ENCODE data around the gene UBAP2L.
"Not testable (repeated sequence)": the region's sequence is repeated elsewhere in the genome, so short reads cannot be mapped to it uniquely, and the experiment has no call there.

The UBAP2L gene

DNA sequence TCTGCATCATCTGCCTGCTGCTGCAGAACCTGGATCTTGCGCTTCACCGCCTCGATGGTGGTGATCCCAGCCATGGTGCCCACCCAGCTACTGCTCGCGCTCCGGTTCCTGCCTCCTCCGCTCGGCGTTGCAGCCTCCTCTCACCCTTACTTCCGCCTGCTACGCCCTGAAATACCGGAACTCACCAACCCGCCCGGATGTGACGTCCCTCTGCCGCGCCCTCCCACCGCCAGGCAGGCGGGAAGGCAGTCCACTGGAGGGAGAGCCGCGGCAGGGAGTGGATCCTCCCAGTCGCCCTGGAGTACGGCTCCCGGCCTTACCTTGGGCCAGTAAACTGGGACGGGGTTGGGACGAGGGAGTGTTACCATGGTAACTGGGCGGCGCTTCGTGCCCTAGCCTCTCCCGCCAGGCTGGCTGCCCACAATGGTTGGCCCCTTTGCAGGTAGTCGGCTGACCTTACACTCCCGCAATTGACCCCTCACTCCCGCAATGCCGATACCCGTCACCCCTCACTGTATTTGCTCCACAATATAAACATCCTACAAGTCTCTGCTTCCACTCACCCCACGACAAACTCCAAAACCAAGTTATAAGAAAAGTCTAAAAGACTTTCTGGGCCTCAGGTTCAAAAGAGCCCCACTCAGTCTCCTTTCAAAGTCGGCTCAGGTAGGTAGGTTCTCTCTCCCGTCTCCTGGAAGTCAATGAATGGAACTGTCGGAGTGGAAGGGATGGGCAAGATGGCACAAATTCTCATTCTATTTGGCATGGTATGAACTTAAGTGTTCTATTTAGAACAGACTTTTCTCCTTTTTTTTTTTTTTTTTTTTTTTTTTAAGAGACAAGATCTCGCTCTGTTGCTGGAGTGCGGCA, 37.5 kb upstream of the UBAP2L start:
- Histone ChIP-seq H3K4me1 (ENCODE audit: control insufficient read depth, insufficient read depth, low read length) (peaks cover 41% of the 10 kb centered on the region), H3K9me3 (ENCODE audit: control insufficient read depth, insufficient read depth, low read length) (no peaks in the 10 kb centered on the region), H3K4me3 (ENCODE audit: low read depth, low read length) (peak overlapping the region; percentile 85), H3K9ac (ENCODE audit: low read depth, low read length) (peak overlapping the region; percentile 80), H3K27me3 (ENCODE audit: control insufficient read depth, insufficient read depth, low read length) (no peaks in the 10 kb centered on the region), H3K36me3 (ENCODE audit: control insufficient read depth, insufficient read depth, low read length) (peaks cover 3% of the 10 kb centered on the region)

DNA sequence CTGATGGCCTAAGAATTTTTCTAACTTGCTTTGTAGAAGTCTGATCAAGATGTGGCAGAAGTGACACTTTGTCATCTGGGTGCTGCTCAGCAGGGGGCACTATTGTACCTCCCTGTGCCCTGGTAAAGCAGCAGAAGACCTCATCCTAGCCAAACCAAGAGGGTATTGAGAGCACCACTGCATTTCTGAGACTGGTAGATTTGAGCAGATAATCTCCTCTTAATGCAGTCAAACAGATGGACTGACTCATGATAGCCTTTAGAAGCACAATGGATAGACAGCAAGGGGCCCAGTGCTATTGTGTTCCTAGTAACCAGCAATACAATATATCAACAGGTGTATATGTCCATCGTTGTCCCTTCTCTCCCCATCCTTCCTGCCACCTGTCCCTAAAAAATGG, 34.6 kb upstream of the UBAP2L start:
- Histone ChIP-seq H3K27me3 (ENCODE audit: control insufficient read depth, insufficient read depth, low read length) (no peaks in the 10 kb centered on the region), H3K36me3 (ENCODE audit: control insufficient read depth, insufficient read depth, low read length) (peaks cover 3% of the 10 kb centered on the region), H3K9me3 (ENCODE audit: control insufficient read depth, insufficient read depth, low read length) (no peaks in the 10 kb centered on the region), H3K4me3 (ENCODE audit: low read depth, low read length) (peak overlapping the region; percentile 20), H3K4me1 (ENCODE audit: control insufficient read depth, insufficient read depth, low read length) (peaks cover 25% of the 10 kb centered on the region), H3K9ac (ENCODE audit: low read depth, low read length) (no peak overlapping the region)

DNA sequence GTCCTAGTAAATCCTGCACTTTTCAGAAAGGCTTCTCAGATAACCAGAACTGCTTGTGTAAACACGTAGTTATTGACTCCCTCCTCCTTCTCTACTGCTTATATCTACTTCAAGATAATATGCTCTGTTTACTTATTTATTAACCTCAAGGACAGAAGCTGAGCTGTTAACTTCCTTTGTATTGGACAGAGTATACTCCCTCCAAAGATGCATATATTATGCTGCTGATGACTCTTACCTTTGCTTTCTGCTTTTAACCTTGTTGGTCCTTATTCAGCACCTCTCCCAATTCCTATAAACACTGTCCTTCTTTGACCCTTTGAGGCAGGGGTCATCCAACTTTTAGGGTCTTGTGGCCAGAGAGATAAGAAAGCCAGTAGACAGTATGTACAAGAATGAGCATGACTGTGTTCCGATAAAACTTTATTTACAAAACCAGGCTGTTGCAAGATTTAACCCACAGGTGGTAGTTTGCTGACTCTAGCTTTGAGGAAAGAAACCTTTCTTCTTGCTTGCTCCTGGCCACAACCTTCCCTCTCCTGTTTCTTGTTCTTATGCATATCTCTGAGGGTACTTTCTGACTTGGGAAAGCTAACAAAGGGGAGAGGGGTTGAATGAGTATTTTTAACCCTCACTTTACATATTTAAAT, 33.8 kb upstream of the UBAP2L start:
- Histone ChIP-seq H3K4me1 (ENCODE audit: control insufficient read depth, insufficient read depth, low read length) (peaks cover 24% of the 10 kb centered on the region), H3K36me3 (ENCODE audit: control insufficient read depth, insufficient read depth, low read length) (peaks cover 3% of the 10 kb centered on the region), H3K4me3 (ENCODE audit: low read depth, low read length) (peak overlapping the region; percentile 20), H3K9me3 (ENCODE audit: control insufficient read depth, insufficient read depth, low read length) (no peaks in the 10 kb centered on the region), H3K27me3 (ENCODE audit: control insufficient read depth, insufficient read depth, low read length) (no peaks in the 10 kb centered on the region), H3K9ac (ENCODE audit: low read depth, low read length) (peak overlapping the region; percentile 51)

DNA sequence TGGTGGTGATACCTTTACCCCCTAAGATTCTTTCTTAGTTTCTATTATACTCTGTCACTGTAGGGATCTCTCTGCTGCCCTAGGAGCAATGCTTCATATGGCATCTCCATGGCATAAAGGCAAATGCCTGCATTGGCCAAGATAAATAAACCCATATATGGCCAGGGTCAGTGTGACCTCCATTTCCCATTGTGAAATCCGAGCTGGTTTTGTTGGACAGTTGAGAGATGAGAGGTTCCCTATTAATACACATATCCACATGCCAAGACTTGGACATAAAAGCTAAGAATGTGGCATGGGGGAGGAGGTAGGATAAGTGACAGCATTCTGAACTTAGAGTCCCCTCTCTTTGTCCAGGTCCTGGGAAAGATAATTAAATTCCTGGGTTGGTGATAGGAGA, 30.2 kb upstream of the UBAP2L start:
- no peaks in the 10 kb centered on the region for H3K36me3 ChIP-seq (ENCODE audit: control insufficient read depth, insufficient read depth, low read length)
- no peaks in the 10 kb centered on the region for H3K9me3 ChIP-seq (ENCODE audit: control insufficient read depth, insufficient read depth, low read length)
- H3K27me3 ChIP-seq (ENCODE audit: control insufficient read depth, insufficient read depth, low read length), result no peaks in the 10 kb centered on the region
- H3K4me3 ChIP-seq (ENCODE audit: low read depth, low read length), result no peak overlapping the region
- no peak overlapping the region for H3K9ac ChIP-seq (ENCODE audit: low read depth, low read length)
- peaks cover 31% of the 10 kb centered on the region for H3K4me1 ChIP-seq (ENCODE audit: control insufficient read depth, insufficient read depth, low read length)

DNA sequence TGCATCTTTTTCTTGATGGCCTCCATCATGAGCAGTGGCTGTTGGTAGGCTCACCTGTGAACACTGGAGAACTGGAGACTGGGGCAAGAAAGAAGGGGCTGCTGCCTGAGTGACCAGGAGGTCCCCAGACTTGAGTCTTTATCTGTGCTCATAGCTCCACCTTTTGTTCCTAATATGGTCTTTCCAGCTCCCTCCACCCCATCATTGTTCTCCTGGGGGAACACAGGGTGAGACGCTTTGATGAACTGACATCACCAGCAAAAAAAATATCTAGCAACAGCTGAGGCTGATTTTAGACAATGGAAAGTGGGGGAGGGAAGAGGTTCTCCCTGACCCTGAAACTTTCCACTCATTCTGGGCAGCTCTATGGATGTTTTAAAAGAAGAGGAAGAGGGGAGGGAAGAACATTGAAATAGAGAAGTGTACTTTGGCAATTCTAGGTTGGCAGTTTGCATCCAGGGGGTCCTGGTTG, 28.7 kb upstream of the UBAP2L start, which contains the start of gene TPM3:
Gene TPM3, minus strand, starts transcription at position 111 of the 472 bp plus-strand sequence. Its CDS starts 82 bp downstream, at position 29.
- Histone ChIP-seq H3K27me3 (ENCODE audit: control insufficient read depth, insufficient read depth, low read length) (no peaks in the 10 kb centered on the region), H3K36me3 (ENCODE audit: control insufficient read depth, insufficient read depth, low read length) (no peaks in the 10 kb centered on the region), H3K4me1 (ENCODE audit: control insufficient read depth, insufficient read depth, low read length) (peaks cover 17% of the 10 kb centered on the region), H3K4me3 (ENCODE audit: low read depth, low read length) (no peak within 1 kb of the TSS), H3K9me3 (ENCODE audit: control insufficient read depth, insufficient read depth, low read length) (no peaks in the 10 kb centered on the region), H3K9ac (ENCODE audit: low read depth, low read length) (no peak within 1 kb of the TSS)

DNA sequence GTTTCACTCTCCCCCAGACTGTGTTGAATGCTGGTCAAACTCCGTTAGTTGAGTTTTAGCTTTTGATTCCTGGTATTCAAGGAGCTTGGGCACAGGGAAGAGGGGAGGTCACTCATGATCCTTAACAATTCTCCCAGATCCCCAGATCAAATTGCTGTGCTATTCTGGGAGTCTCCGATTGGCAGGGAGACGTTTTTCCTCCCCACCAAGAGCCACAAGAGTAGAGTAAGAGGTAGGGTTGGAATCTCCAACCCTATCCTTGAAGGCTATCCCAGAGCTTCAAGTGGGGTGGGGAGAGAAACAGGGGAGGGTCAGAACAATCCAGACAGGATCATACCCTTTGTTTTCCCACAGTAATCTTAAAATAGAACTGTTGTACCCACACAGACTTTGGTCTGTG, 28.3 kb upstream of the UBAP2L start:
- Histone ChIP-seq H3K9ac (ENCODE audit: low read depth, low read length) (no peak overlapping the region), H3K36me3 (ENCODE audit: control insufficient read depth, insufficient read depth, low read length) (no peaks in the 10 kb centered on the region)

DNA sequence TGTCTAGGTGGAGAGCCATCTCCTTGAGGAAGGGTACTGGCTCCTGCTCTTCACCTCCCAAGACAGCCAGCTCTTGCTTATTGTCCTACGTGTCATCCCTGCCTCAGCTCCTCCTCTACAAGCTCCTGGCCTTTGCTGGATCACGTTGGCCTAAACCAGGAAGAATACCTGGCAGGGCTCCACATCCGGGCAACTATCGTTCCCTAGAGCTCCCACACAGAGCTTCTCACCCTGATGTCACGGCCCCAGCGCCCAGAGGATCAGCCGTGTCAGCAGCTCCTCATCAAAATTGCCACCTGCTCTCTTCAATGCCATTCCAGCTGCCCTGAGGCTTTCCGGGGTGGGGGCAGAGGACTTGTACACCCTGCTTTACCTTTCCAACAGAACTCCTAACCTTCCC, 26.9 kb upstream of the UBAP2L start:
- Histone ChIP-seq H3K27me3 (ENCODE audit: control insufficient read depth, insufficient read depth, low read length) (no peaks in the 10 kb centered on the region), H3K9ac (ENCODE audit: low read depth, low read length) (no peak overlapping the region), H3K9me3 (ENCODE audit: control insufficient read depth, insufficient read depth, low read length) (no peaks in the 10 kb centered on the region), H3K4me3 (ENCODE audit: low read depth, low read length) (no peak overlapping the region), H3K36me3 (ENCODE audit: control insufficient read depth, insufficient read depth, low read length) (no peaks in the 10 kb centered on the region), H3K4me1 (ENCODE audit: control insufficient read depth, insufficient read depth, low read length) (peaks cover 8% of the 10 kb centered on the region)

More for the DNA sequence above, 28.3 kb upstream of the UBAP2L start:
- no peak overlapping the region for H3K4me3 ChIP-seq (ENCODE audit: low read depth, low read length)
- H3K9me3 ChIP-seq (ENCODE audit: control insufficient read depth, insufficient read depth, low read length), result no peaks in the 10 kb centered on the region
- no peaks in the 10 kb centered on the region for H3K27me3 ChIP-seq (ENCODE audit: control insufficient read depth, insufficient read depth, low read length)
- H3K4me1 ChIP-seq (ENCODE audit: control insufficient read depth, insufficient read depth, low read length), result peaks cover 14% of the 10 kb centered on the region

DNA sequence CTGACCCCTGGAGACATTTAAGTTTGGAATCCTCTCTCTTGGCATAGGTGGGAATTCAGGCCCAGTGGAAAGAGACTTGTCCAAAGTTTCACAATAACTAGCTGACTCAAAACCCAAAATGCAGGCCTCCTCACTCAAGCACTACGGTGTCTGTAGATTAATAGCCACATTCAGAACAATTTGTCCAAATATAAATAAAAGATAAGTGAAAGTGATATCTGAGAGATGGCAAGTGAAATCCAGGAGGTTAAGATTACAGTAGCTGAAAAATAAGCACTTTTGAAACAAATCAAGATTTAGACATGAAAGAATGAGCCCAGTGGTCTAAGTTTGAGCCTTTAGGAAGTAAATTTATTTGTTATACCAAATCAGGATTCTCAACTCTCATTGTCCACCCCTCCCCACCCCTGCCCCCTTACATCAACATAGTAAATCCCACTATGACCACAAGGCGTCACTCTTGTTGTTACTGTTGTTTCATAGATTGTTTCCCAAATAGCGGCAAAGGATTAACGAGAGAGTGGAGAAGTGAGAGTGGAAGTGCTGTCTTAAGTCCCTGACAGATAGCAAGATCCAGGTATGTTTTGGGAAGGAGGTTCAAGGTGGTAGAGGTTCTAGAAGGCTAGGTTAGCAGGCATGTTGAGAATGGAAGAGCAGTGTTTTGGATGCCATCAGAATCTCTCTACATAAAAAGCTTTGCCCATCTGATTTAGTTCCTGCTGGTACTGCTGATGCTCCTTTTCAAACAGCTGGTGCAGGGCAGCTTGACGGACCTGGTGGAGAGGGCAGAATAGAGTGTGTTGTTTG, 21.8 kb upstream of the UBAP2L start:
- no peaks in the 10 kb centered on the region for H3K9me3 ChIP-seq (ENCODE audit: control insufficient read depth, insufficient read depth, low read length)
- peaks cover 2% of the 10 kb centered on the region for H3K4me1 ChIP-seq (ENCODE audit: control insufficient read depth, insufficient read depth, low read length)
- no peaks in the 10 kb centered on the region for H3K36me3 ChIP-seq (ENCODE audit: control insufficient read depth, insufficient read depth, low read length)
- H3K9ac ChIP-seq (ENCODE audit: low read depth, low read length), result no peak overlapping the region
- H3K4me3 ChIP-seq (ENCODE audit: low read depth, low read length), result peak overlapping the region; percentile 23
- H3K27me3 ChIP-seq (ENCODE audit: control insufficient read depth, insufficient read depth, low read length), result no peaks in the 10 kb centered on the region

DNA sequence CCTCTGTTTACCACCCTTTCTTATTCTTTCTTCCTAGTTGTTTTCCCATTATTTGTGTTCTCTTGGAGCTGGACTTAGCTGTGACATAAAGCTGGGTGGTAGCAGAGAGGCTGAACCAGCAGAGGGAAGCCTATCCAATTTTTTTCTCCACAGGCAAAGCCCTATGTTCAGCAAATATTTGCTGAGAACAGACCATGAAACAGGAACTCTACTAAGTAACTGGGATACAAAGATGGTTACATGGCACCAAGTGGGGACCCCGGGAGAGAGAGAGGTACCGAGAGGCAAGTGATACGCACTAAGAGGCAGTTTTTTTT, 21.2 kb upstream of the UBAP2L start:
- Histone ChIP-seq H3K4me1 (ENCODE audit: control insufficient read depth, insufficient read depth, low read length) (peaks cover 2% of the 10 kb centered on the region), H3K4me3 (ENCODE audit: low read depth, low read length) (no peak overlapping the region), H3K9me3 (ENCODE audit: control insufficient read depth, insufficient read depth, low read length) (no peaks in the 10 kb centered on the region), H3K27me3 (ENCODE audit: control insufficient read depth, insufficient read depth, low read length) (no peaks in the 10 kb centered on the region), H3K36me3 (ENCODE audit: control insufficient read depth, insufficient read depth, low read length) (no peaks in the 10 kb centered on the region), H3K9ac (ENCODE audit: low read depth, low read length) (no peak overlapping the region)

DNA sequence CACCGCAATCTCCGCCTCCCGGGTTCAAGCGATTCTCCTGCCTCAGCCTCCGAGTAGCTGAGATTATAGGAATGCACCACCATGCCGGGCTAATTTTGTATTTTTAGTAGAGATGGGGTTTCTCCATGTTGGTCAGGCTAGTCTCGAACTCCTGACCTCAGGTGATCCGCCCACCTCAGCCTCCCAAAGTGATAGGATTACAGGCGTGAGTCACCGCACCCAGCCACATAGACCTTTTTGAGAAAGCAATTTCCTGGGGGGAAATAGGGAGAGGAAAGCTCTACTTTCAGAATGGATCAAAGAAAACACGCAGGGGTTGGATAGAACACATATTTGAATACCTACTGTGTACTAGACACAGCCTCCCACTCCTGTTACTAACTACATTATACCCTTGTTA, 15.0 kb upstream of the UBAP2L start:
- not testable (repeated sequence) for H3K9ac ChIP-seq (ENCODE audit: low read depth, low read length); H3K27me3 ChIP-seq (ENCODE audit: control insufficient read depth, insufficient read depth, low read length); H3K9me3 ChIP-seq (ENCODE audit: control insufficient read depth, insufficient read depth, low read length); H3K4me3 ChIP-seq (ENCODE audit: low read depth, low read length); H3K4me1 ChIP-seq (ENCODE audit: control insufficient read depth, insufficient read depth, low read length)
- H3K36me3 ChIP-seq (ENCODE audit: control insufficient read depth, insufficient read depth, low read length), result peaks cover 18% of the 10 kb centered on the region

DNA sequence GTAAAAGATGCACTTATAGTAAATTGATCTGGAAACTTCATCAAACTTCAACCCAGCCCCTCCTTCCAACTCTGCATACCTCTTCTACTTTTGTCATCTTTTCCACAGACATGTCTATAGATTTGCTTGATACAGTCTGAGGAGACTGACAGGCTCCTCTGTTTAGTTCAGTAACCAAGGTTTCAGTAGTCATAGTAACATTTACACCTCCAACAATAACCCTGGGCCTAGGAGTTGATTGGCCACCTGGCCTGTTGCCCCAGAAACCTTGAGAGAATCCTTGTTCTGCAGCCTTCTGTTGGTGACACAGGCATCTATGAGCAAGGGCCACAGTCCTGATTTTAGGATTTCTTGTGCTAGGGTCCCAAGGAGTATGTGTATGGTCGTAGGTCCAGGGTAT, 14.6 kb upstream of the UBAP2L start, which contains the start of gene CFAP141:
Gene CFAP141, minus strand, starts transcription at position 138 of the 400 bp plus-strand sequence. Its CDS starts 26 bp downstream, at position 112.
- Histone ChIP-seq H3K9ac (ENCODE audit: low read depth, low read length) (no peak within 1 kb of the TSS), H3K27me3 (ENCODE audit: control insufficient read depth, insufficient read depth, low read length) (no peaks in the 10 kb centered on the region), H3K36me3 (ENCODE audit: control insufficient read depth, insufficient read depth, low read length) (peaks cover 18% of the 10 kb centered on the region), H3K4me1 (ENCODE audit: control insufficient read depth, insufficient read depth, low read length) (no peaks in the 10 kb centered on the region), H3K9me3 (ENCODE audit: control insufficient read depth, insufficient read depth, low read length) (no peaks in the 10 kb centered on the region), H3K4me3 (ENCODE audit: low read depth, low read length) (no peak within 1 kb of the TSS)

Data from iPS-15b (cell line).